GM12878 (cell line): ENCODE data around the gene CNNM2. TPM values are rescaled to one million over a fixed set of nuclear protein-coding genes. Genes with fewer than 3 reads are reported as not detected.

Experiments used
- ATAC-seq: fragments of 200-7000 bp; cut with Tn5 transposase; 3 replicates; pipeline ENCODE4 v1.9.1; 2020; ENCODE audit warnings: mild to moderate bottlenecking, moderate library complexity
- BruUV-seq: library from RNA; stranded (reverse); fragments of 400-500 nt; replicated peaks from 2 replicates; lab custom pipeline; 2021; lab: Mats Ljungman, UMichigan
- CTCF ChIA-PET: fragments of 300-600 bp; sonication (Branson Sonifier 250); formaldehyde crosslinking; extraction: SDS; loops from one replicate; lab custom pipeline; 2021; ENCODE audit warnings: inconsistent platforms; lab: Yijun Ruan, JAX
- POLR2A ChIA-PET: fragments of 350-600 bp; formaldehyde crosslinking; extraction: SDS; loops from one replicate; lab custom pipeline; 2021; ENCODE audit warnings: inconsistent platforms; lab: Charles Lee
- RAD21 ChIA-PET: fragments of 300-600 bp; sonication (Branson Sonifier 250); formaldehyde crosslinking; loops from one replicate; lab custom pipeline; 2023; ENCODE audit warnings: antibody characterized with exemption; ENCODE audit not compliant: unreplicated experiment; lab: Charles Lee
- SMC1A ChIA-PET: fragments of 300-600 bp; sonication (Branson Sonifier 250); formaldehyde crosslinking; loops from one replicate; lab custom pipeline; 2023; ENCODE audit not compliant: unreplicated experiment, uncharacterized antibody; lab: Charles Lee
- DNase-seq: peaks from one replicate; pipeline ENCODE4 v3.0.0-alpha.2; 2011; ENCODE audit warnings: low read depth, low spot score
- FAIRE-seq: peaks from 3 replicates; lab custom pipeline; 2011; peaks lifted over from hg19 to GRCh38; lab: Jason Lieb, UNC
- H2AFZ ChIP-seq: 2 replicates; pipeline ENCODE4 v1.6.0; 2011; ENCODE audit warnings: low read depth, low read length, control low read depth; ENCODE audit not compliant: control insufficient read depth
- H3K27ac ChIP-seq: 2 replicates; pipeline ENCODE4 v1.5.1; 2011; ENCODE audit warnings: control low read depth; ENCODE audit not compliant: control insufficient read depth, insufficient read depth
- H3K27me3 ChIP-seq, 2 experiments: replicated peaks in 1 of 2; 2 replicates each; pipeline versions ENCODE4 v1.6.0 to v1.6.1; 2011; ENCODE audit warnings: low read length in 1 of 2; ENCODE audit not compliant: control insufficient read depth in 2 of 2, insufficient read depth in 2 of 2
- H3K36me3 ChIP-seq, 2 experiments: 2 replicates each; pipeline ENCODE4 v1.5.1; 2011; ENCODE audit warnings: low read length in 1 of 2; ENCODE audit not compliant: control insufficient read depth in 2 of 2, insufficient read depth in 2 of 2
- H3K4me1 ChIP-seq: 2 replicates; pipeline ENCODE4 v1.6.1; 2011; ENCODE audit warnings: mild to moderate bottlenecking, low read length, moderate library complexity, mixed read lengths; ENCODE audit not compliant: control insufficient read depth, insufficient read depth
- H3K4me2 ChIP-seq: 2 replicates; pipeline ENCODE4 v1.6.0; 2011; ENCODE audit warnings: control low read depth; ENCODE audit not compliant: control insufficient read depth, insufficient read depth
- H3K4me3 ChIP-seq: fragments of 200-600 bp; sonication (generic); 2 replicates; pipeline ENCODE4 v1.5.1; 2016
- H3K79me2 ChIP-seq: 2 replicates; pipeline ENCODE4 v1.6.0; 2011; ENCODE audit warnings: low read length; ENCODE audit not compliant: control insufficient read depth, insufficient read depth
- H3K9ac ChIP-seq: 2 replicates; pipeline ENCODE4 v1.8.0; 2011; ENCODE audit warnings: low read length, control low read depth, mixed read lengths; ENCODE audit not compliant: control insufficient read depth, insufficient read depth
- H3K9me3 ChIP-seq: replicated peaks from 3 replicates; pipeline ENCODE4 v1.5.1; 2011; ENCODE audit warnings: mild to moderate bottlenecking, low read length; ENCODE audit not compliant: control insufficient read depth, insufficient read depth
- H4K20me1 ChIP-seq: 2 replicates; pipeline ENCODE4 v1.6.0; 2011; ENCODE audit not compliant: control insufficient read depth, insufficient read depth
- CREB1 ChIP-seq: IDR thresholded peaks from 2 replicates; pipeline ENCODE4 v1.6.1; 2012; ENCODE audit warnings: low read depth, mild to moderate bottlenecking, inconsistent platforms
- EED ChIP-seq: sonication (generic); IDR thresholded peaks from 2 replicates; pipeline ENCODE4 v1.6.1; 2016; ENCODE audit warnings: antibody characterized with exemption, low read depth
- ETV6 ChIP-seq, 2 experiments: fragments of 450-650 bp in 1 of 2; IDR thresholded peaks in 1 of 2; conservative IDR thresholded peaks in 1 of 2; 2 replicates each; pipeline ENCODE4 v1.6.1; 2014; ENCODE audit warnings: antibody characterized with exemption in 1 of 2, borderline replicate concordance in 1 of 2, low read depth in 1 of 2, mild to moderate bottlenecking in 1 of 2, moderate library complexity in 1 of 2
- GABPA ChIP-seq: IDR thresholded peaks from 2 replicates; pipeline ENCODE4 v1.6.1; 2014; ENCODE audit warnings: antibody characterized with exemption, low read depth, mild to moderate bottlenecking, inconsistent platforms
- HDAC6 ChIP-seq: fragments of 200-600 bp; sonication (generic); IDR thresholded peaks from one replicate; pipeline ENCODE4 v1.8.0; 2017; ENCODE audit warnings: antibody characterized with exemption; ENCODE audit not compliant: unreplicated experiment
- MEF2B ChIP-seq: fragments of 450-650 bp; IDR thresholded peaks from 2 replicates; pipeline ENCODE4 v1.6.1; 2018; ENCODE audit warnings: mild to moderate bottlenecking, moderate library complexity; ENCODE audit not compliant: partially characterized antibody, poor library complexity, severe bottlenecking
- POLR2AphosphoS5 ChIP-seq: IDR thresholded peaks from 2 replicates; pipeline ENCODE4 v1.6.1; 2011; ENCODE audit warnings: mild to moderate bottlenecking, low read length, inconsistent platforms
- SIN3A ChIP-seq: IDR thresholded peaks from 2 replicates; pipeline ENCODE4 v1.6.1; 2012; ENCODE audit warnings: low read depth, low read length, improper control_type of control experiment
- SREBF1 ChIP-seq: IDR thresholded peaks from 2 replicates; pipeline ENCODE4 v1.6.1; 2012; ENCODE audit warnings: mild to moderate bottlenecking, low read length
- SREBF2 ChIP-seq: IDR thresholded peaks from 2 replicates; pipeline ENCODE4 v1.6.1; 2012; ENCODE audit warnings: mild to moderate bottlenecking, low read length
- YBX1 ChIP-seq: fragments of 450-650 bp; IDR thresholded peaks from 2 replicates; pipeline ENCODE4 v1.6.1; 2016; ENCODE audit warnings: antibody characterized with exemption
- ZNF384 ChIP-seq: IDR thresholded peaks from 2 replicates; pipeline ENCODE4 v1.6.1; 2012; ENCODE audit warnings: low read depth, mild to moderate bottlenecking, low read length, improper control_type of control experiment, borderline replicate concordance
- WGBS: methylation state at CpG from one replicate; pipeline ENCODE4 v1.1.6; 2016; ENCODE audit warnings: low lambda C conversion rate; ENCODE audit not compliant: insufficient replicate concordance, insufficient coverage; ENCODE audit errors: missing lambda C conversion rate; 5-methylcytosine and 5-hydroxymethylcytosine counted together
- in situ Hi-C: fragments of 300-500 bp; cut with MboI; formaldehyde crosslinking; loops from 9 replicates; pipeline ENCODE4 v1.14.3; 2018; ENCODE audit warnings: mixed read lengths
- intact Hi-C: fragments of 100-400 bp; cut with micrococcal nuclease; formaldehyde crosslinking; loops from one replicate; pipeline ENCODE4 v1.14.2; 2022; ENCODE audit not compliant: unreplicated experiment
- polyA plus RNA-seq, 11 experiments: library from polyadenylated mRNA; depleted of rRNA in 4 of 11; unstranded in 6 of 11; stranded (reverse) in 5 of 11; fragments of >200 nt; fragmentation: Nextera tagmentation in 4 of 11; fragmentation: Illumina TruSeq in 1 of 11; extraction: Ambion mirVana in 4 of 11; extraction: Trizol in 1 of 11; gene quantifications; 1 replicate in 1 of 11; 2 replicates in 10 of 11; pipeline versions ENCODE4 v1.2.1 to v1.2.3, GENCODE V29; 2011 to 2016; ENCODE audit warnings: inconsistent platforms in 2 of 11, missing spikeins in 2 of 11, low read depth in 1 of 11
- total RNA-seq, 4 experiments: library from RNA; depleted of rRNA in 3 of 4; stranded (reverse); fragments of >200 nt in 3 of 4; fragmentation: Illumina TruSeq in 1 of 4; extraction: Trizol in 1 of 4; gene quantifications; 2 replicates each; pipeline versions ENCODE4 v1.2.1 to v1.2.3, GENCODE V29; 2013 to 2021
- TF ChIP-seq, protein P1 (sequence below): IDR thresholded peaks from 2 replicates; pipeline ENCODE4 v1.6.1; 2011; ENCODE audit warnings: low read depth, mild to moderate bottlenecking, low read length, moderate library complexity, borderline replicate concordance; ENCODE audit errors: extremely low read depth
- TF ChIP-seq, protein P2 (sequence below): fragments of 450-650 bp; IDR thresholded peaks from 2 replicates; pipeline ENCODE4 v1.6.1; 2017; ENCODE audit warnings: antibody characterized with exemption, mild to moderate bottlenecking, moderate library complexity
- TF ChIP-seq, protein P3 (sequence below): IDR thresholded peaks from 2 replicates; pipeline ENCODE4 v1.6.1; 2012; ENCODE audit warnings: low read depth, low read length, improper control_type of control experiment

CNNM2 gene
- total and polyA plus RNA-seq, 10 of the 15 experiments (the other 5 are each of a cell fraction or from before 2014, with no cell fraction given): 0.18 to 7.3 (median 2.5) TPM

DNA sequence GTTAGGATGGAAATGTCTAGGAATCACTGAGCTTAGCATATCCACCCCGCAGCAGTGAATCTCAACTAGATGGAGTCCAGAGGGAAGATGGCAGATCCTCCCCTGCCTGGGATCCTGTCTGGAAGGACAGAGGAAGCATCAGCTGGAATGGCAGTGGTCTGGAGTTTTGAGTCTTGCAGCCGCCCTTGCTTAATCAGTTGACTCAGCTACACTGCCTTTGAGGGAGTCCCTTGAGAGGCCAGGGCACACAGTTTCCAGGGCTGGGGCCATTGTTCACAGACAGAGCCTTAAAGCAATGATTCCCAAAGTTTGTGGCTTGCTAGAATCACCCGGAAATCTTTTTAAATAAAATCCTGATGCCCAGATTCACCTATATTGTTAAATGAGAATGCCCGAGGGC is 146.9 kb downstream of the CNNM2 start:
- H3K27me3 ChIP-seq: no peaks in the 10 kb centered on the region
- H2AFZ ChIP-seq: no peak overlapping the region
- TF ChIP-seq CREB1: no peak
- TF ChIP-seq SREBF2: no peak
- TF ChIP-seq GABPA: no peak
- no peak for TF ChIP-seq EED
- no peak for TF ChIP-seq HDAC6
- no peak for TF ChIP-seq YBX1
- no peak for TF ChIP-seq SREBF1
- TF ChIP-seq MEF2B: no peak
- no peak for TF ChIP-seq ETV6 (conservative IDR thresholded peaks at IDR 0.05 in 1 of 2, IDR thresholded peaks at IDR 0.05 in 1 of 2; ENCODE audit: borderline replicate concordance in 1 of 2, low read depth in 1 of 2)
- TF ChIP-seq ZNF384: no peak
- TF ChIP-seq, protein P1, sequence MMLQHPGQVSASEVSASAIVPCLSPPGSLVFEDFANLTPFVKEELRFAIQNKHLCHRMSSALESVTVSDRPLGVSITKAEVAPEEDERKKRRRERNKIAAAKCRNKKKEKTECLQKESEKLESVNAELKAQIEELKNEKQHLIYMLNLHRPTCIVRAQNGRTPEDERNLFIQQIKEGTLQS: no peak
- TF ChIP-seq SIN3A: no peak
- TF ChIP-seq, protein P2, sequence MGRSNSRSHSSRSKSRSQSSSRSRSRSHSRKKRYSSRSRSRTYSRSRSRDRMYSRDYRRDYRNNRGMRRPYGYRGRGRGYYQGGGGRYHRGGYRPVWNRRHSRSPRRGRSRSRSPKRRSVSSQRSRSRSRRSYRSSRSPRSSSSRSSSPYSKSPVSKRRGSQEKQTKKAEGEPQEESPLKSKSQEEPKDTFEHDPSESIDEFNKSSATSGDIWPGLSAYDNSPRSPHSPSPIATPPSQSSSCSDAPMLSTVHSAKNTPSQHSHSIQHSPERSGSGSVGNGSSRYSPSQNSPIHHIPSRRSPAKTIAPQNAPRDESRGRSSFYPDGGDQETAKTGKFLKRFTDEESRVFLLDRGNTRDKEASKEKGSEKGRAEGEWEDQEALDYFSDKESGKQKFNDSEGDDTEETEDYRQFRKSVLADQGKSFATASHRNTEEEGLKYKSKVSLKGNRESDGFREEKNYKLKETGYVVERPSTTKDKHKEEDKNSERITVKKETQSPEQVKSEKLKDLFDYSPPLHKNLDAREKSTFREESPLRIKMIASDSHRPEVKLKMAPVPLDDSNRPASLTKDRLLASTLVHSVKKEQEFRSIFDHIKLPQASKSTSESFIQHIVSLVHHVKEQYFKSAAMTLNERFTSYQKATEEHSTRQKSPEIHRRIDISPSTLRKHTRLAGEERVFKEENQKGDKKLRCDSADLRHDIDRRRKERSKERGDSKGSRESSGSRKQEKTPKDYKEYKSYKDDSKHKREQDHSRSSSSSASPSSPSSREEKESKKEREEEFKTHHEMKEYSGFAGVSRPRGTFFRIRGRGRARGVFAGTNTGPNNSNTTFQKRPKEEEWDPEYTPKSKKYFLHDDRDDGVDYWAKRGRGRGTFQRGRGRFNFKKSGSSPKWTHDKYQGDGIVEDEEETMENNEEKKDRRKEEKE: no peak
- no peak for TF ChIP-seq POLR2AphosphoS5
- TF ChIP-seq, protein P3, sequence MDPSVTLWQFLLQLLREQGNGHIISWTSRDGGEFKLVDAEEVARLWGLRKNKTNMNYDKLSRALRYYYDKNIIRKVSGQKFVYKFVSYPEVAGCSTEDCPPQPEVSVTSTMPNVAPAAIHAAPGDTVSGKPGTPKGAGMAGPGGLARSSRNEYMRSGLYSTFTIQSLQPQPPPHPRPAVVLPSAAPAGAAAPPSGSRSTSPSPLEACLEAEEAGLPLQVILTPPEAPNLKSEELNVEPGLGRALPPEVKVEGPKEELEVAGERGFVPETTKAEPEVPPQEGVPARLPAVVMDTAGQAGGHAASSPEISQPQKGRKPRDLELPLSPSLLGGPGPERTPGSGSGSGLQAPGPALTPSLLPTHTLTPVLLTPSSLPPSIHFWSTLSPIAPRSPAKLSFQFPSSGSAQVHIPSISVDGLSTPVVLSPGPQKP: no peak
- BruUV-seq: no TSS peak
- no peaks in the 10 kb centered on the region; a peak in 1 of 4 replicates for H3K36me3 ChIP-seq
- ChIA-PET SMC1A (interaction anchor here (0.9 to 2.8 kb wide), 4 partner anchors 10 to 229 kb away, joined by 3 to 11 read pairs (median 6); partner anchors contain the start of gene CNNM2), POLR2A (interaction anchor here (0.7 kb wide), 1 partner anchor 11 kb away, joined by 3 read pairs; no protein-coding TSS in a partner anchor), RAD21 (interaction anchor here (1.3 kb wide), 1 partner anchor 143 kb away, joined by 3 read pairs; no protein-coding TSS in a partner anchor), CTCF (interaction anchor here (1.4 to 12.0 kb wide), 5 partner anchors 11 to 180 kb away, joined by 4 to 174 read pairs (median 7); partner anchors contain the start of gene CNNM2)
- 96% methylated on average over 4 of the region's 4 CpGs for WGBS
- intact Hi-C loops (loop anchor here (10.0 kb wide), 1 partner anchor 340 kb away; no protein-coding TSS in a partner anchor), in situ Hi-C loops (loop anchor here (5.0 kb wide), 2 partner anchors 148 to 233 kb away; partner anchors contain the start of gene CNNM2)
- FAIRE-seq (no peak), ATAC-seq (no peak), DNase-seq (no peak)
- no peaks in the 10 kb centered on the region for H4K20me1 ChIP-seq
- no peaks in the 10 kb centered on the region for H3K9me3 ChIP-seq
- H3K4me1 ChIP-seq: peaks cover 24% of the 10 kb centered on the region
- no peak overlapping the region for H3K4me3 ChIP-seq
- no peak overlapping the region for H3K27ac ChIP-seq
- no peak overlapping the region for H3K9ac ChIP-seq
- no peak overlapping the region for H3K4me2 ChIP-seq
- H3K79me2 ChIP-seq: no peaks in the 10 kb centered on the region
